Smooth muscle cell (in vitro differentiated cells): Measurements from ENCODE around the gene DHCR24. TPM values are rescaled to one million over a fixed set of nuclear protein-coding genes. Genes with fewer than 3 reads are reported as not detected.

Experiments used
- DNase-seq: peaks from one replicate; lab custom pipeline; 2025; ENCODE audit not compliant: unreplicated experiment; lab: John Stamatoyannopoulos, UW
- H2AFZ ChIP-seq: fragments of 200-600 bp; sonication (generic); 2 replicates; pipeline ENCODE4 v1.6.0; 2016; ENCODE audit warnings: antibody characterized with exemption, low read depth, mild to moderate bottlenecking
- H3F3A ChIP-seq: fragments of 200-600 bp; sonication (generic); 2 replicates; pipeline ENCODE4 v1.6.0; 2017; ENCODE audit warnings: antibody characterized with exemption, low read depth
- H3K27ac ChIP-seq: fragments of 200-600 bp; sonication (generic); 2 replicates; pipeline ENCODE4 v1.5.1; 2016; ENCODE audit warnings: low read depth, mild to moderate bottlenecking
- H3K27me3 ChIP-seq: fragments of 200-600 bp; sonication (generic); 2 replicates; pipeline ENCODE4 v1.6.1; 2016; ENCODE audit warnings: low read depth, mild to moderate bottlenecking
- H3K36me3 ChIP-seq: fragments of 200-600 bp; sonication (generic); 2 replicates; pipeline ENCODE4 v1.5.1; 2016; ENCODE audit warnings: low read depth
- H3K4me1 ChIP-seq: fragments of 200-600 bp; sonication (generic); 2 replicates; pipeline ENCODE4 v1.5.1; 2016; ENCODE audit warnings: low read depth
- H3K4me2 ChIP-seq: fragments of 200-600 bp; sonication (generic); 2 replicates; pipeline ENCODE4 v1.6.0; 2016; ENCODE audit warnings: mild to moderate bottlenecking
- H3K4me3 ChIP-seq: fragments of 200-600 bp; sonication (generic); 2 replicates; pipeline ENCODE4 v1.5.1; 2016; ENCODE audit warnings: mild to moderate bottlenecking
- H3K79me2 ChIP-seq: fragments of 200-600 bp; sonication (generic); 2 replicates; pipeline ENCODE4 v1.6.0; 2016; ENCODE audit warnings: low read depth, mild to moderate bottlenecking
- H3K9ac ChIP-seq: fragments of 200-600 bp; sonication (generic); 2 replicates; pipeline ENCODE4 v1.6.0; 2016; ENCODE audit warnings: low read depth
- H3K9me3 ChIP-seq: fragments of 200-600 bp; sonication (generic); replicated peaks from 2 replicates; pipeline ENCODE4 v1.5.1; 2016; ENCODE audit warnings: low read depth
- H4K20me1 ChIP-seq: fragments of 200-600 bp; sonication (generic); 2 replicates; pipeline ENCODE4 v1.6.0; 2016; ENCODE audit warnings: low read depth
- CTCF ChIP-seq: fragments of 200-600 bp; sonication (generic); IDR thresholded peaks from 2 replicates; pipeline ENCODE4 v1.5.1; 2017; ENCODE audit warnings: borderline replicate concordance, mild to moderate bottlenecking, antibody characterized with exemption; ENCODE audit not compliant: insufficient read depth, poor library complexity, severe bottlenecking
- WGBS: methylation state at CpG from one replicate; pipeline ENCODE4 v1.1.7; 2016; ENCODE audit warnings: low lambda C conversion rate; 5-methylcytosine and 5-hydroxymethylcytosine counted together
- polyA plus RNA-seq: library from polyadenylated mRNA; unstranded; fragments of >200 nt; fragmentation: Nextera tagmentation; extraction: Ambion mirVana; gene quantifications from 2 replicates; pipeline ENCODE4 v1.2.1, GENCODE V29; 2016
- total RNA-seq: library from RNA; depleted of rRNA; stranded (reverse); fragments of >200 nt; gene quantifications from 2 replicates; pipeline ENCODE4 v1.2.3, GENCODE V29; 2014

Gene DHCR24
- total and polyA plus RNA-seq, 2 experiments from 2014 or later = 47.2 to 64.2 TPM

GRCh38 chr1:54843449-54843848 lies 43.5 kb downstream of the DHCR24 start:
- 94% methylated on average over 5 of the region's 5 CpGs for WGBS
- no peak for TF ChIP-seq CTCF

GRCh38 chr1:54842963-54843362 lies 44.0 kb downstream of the DHCR24 start:
- Histone ChIP-seq H3K79me2 (no peaks in the 10 kb centered on the region), H3K4me3 (no peak overlapping the region), H2AFZ (no peak overlapping the region), H3K27ac (no peak overlapping the region), H3K9ac (no peak overlapping the region), H4K20me1 (no peaks in the 10 kb centered on the region), H3K4me1 (no peaks in the 10 kb centered on the region), H3K27me3 (no peaks in the 10 kb centered on the region), H3K9me3 (no peaks in the 10 kb centered on the region), H3F3A (no peaks in the 10 kb centered on the region), H3K36me3 (no peaks in the 10 kb centered on the region), H3K4me2 (no peak overlapping the region)
- DNase-seq = no peak
- WGBS = 92% methylated on average over 9 of the region's 9 CpGs
- no peak for TF ChIP-seq CTCF

More at GRCh38 chr1:54843449-54843848, 43.5 kb downstream of the DHCR24 start:
- Histone ChIP-seq H3K4me2 (no peak overlapping the region), H3K9me3 (no peaks in the 10 kb centered on the region), H3K27ac (no peak overlapping the region), H2AFZ (no peak overlapping the region), H3K4me1 (no peaks in the 10 kb centered on the region), H3F3A (no peaks in the 10 kb centered on the region), H4K20me1 (no peaks in the 10 kb centered on the region), H3K4me3 (no peak overlapping the region), H3K79me2 (no peaks in the 10 kb centered on the region), H3K9ac (no peak overlapping the region), H3K36me3 (no peaks in the 10 kb centered on the region), H3K27me3 (no peaks in the 10 kb centered on the region)
- no peak for DNase-seq

GRCh38 chr1:54842206-54842915 lies 44.6 kb downstream of the DHCR24 start:
- DNase-seq = no peak
- Histone ChIP-seq H3K79me2 (no peaks in the 10 kb centered on the region), H3K9ac (no peak overlapping the region), H3K4me2 (no peak overlapping the region), H2AFZ (no peak overlapping the region), H3K27ac (no peak overlapping the region), H3K36me3 (no peaks in the 10 kb centered on the region), H4K20me1 (no peaks in the 10 kb centered on the region), H3K4me3 (no peak overlapping the region), H3K4me1 (no peaks in the 10 kb centered on the region), H3F3A (no peaks in the 10 kb centered on the region), H3K9me3 (no peaks in the 10 kb centered on the region), H3K27me3 (no peaks in the 10 kb centered on the region)
- TF ChIP-seq CTCF = no peak
- WGBS = 94% methylated on average over 10 of the region's 10 CpGs

- Histone ChIP-seq H3F3A (no peaks in the 10 kb centered on the region), H3K27me3 (peaks cover 4% of the 10 kb centered on the region), H3K27ac (no peak overlapping the region), H3K4me1 (no peaks in the 10 kb centered on the region), H3K79me2 (no peaks in the 10 kb centered on the region), H2AFZ (no peak overlapping the region), H3K4me2 (no peak overlapping the region), H3K9me3 (no peaks in the 10 kb centered on the region), H3K36me3 (no peaks in the 10 kb centered on the region), H3K4me3 (no peak overlapping the region), H3K9ac (no peak overlapping the region), H4K20me1 (no peaks in the 10 kb centered on the region)
- no peak for DNase-seq
- TF ChIP-seq CTCF = no peak
- WGBS = 97% methylated on average over 2 of the region's 2 CpGs
Observed at GRCh38 chr1:54839824-54840223, 47.2 kb downstream of the DHCR24 start.
